Endothelial cell of umbilical vein (primary cell): ENCODE results near the gene CCDC171.

Experiments used
- EZH2 ChIP-seq: IDR thresholded peaks from 2 replicates; pipeline ENCODE4 v1.6.1; 2012; ENCODE audit warnings: borderline replicate concordance, low read depth, mild to moderate bottlenecking, moderate library complexity, low read length, inconsistent platforms; ENCODE audit not compliant: severe bottlenecking
- FOS ChIP-seq: IDR thresholded peaks from 2 replicates; pipeline ENCODE4 v1.6.1; 2011; ENCODE audit warnings: mild to moderate bottlenecking, low read length, moderate library complexity, borderline replicate concordance; ENCODE audit not compliant: insufficient read depth
- MYC ChIP-seq: IDR thresholded peaks from one replicate; pipeline ENCODE4 v1.6.1; 2011; ENCODE audit warnings: mild to moderate bottlenecking, low read depth, low read length
- POLR2A ChIP-seq: IDR thresholded peaks from 2 replicates; pipeline ENCODE4 v1.6.1; 2012; ENCODE audit warnings: low read depth, mild to moderate bottlenecking, control low read depth, low read length
- POLR2AphosphoS5 ChIP-seq: IDR thresholded peaks from 2 replicates; pipeline ENCODE4 v1.6.1; 2012; ENCODE audit warnings: low read depth, mild to moderate bottlenecking, control low read depth, low read length, moderate library complexity; ENCODE audit not compliant: insufficient read depth
- TF ChIP-seq, protein P1 (sequence below), 2 donors: IDR thresholded peaks; 1 replicate in 1 of 2; 2 replicates in 1 of 2; pipeline ENCODE4 v1.5.1; 2011; ENCODE audit warnings: low read length in 2 of 2, mild to moderate bottlenecking in 2 of 2, moderate library complexity in 2 of 2, control low read depth in 1 of 2, inconsistent platforms in 1 of 2, low read depth in 1 of 2; ENCODE audit not compliant: insufficient read depth in 1 of 2; ENCODE audit errors: extremely low read depth in 1 of 2
- TF ChIP-seq, protein P2 (sequence below): IDR thresholded peaks from 2 replicates; pipeline ENCODE4 v1.6.1; 2011; ENCODE audit not compliant: insufficient read depth, insufficient read length

DNA sequence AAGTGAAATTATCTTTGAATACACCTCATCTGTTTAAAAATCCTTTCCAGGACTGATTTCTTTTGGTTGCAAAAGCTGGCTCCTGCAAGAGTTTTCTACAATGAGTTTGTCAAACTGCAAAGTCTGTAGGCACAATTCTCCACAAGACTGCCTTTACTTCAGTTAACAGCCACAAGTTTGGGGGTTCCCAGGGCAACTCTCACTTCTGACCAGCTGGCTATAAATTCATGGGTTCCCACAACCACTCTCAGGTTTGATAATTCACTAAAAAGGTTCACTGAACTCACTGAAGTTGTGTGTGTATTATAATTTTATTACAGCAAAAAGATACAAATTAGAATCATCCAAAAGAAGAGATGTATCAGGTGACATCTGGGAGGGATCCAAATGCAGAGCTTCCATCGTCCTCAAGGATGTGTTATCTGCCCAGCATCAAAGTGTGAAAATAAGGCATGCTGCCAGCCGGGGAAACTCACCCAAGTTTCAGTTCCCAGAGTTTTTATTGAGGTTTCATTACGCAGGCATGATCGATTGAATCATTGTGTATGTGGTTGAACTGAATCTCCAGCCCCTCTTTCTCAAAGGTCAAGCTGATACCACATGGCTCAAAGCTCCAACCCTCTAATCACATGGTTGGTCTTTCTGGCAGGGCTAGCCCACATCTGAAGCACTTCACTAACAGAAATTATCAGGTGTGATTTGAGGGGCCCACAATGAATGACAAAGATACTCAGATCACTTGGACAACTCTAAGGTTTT is 23.1 kb upstream of the CCDC171 start:
- TF ChIP-seq, protein P1, sequence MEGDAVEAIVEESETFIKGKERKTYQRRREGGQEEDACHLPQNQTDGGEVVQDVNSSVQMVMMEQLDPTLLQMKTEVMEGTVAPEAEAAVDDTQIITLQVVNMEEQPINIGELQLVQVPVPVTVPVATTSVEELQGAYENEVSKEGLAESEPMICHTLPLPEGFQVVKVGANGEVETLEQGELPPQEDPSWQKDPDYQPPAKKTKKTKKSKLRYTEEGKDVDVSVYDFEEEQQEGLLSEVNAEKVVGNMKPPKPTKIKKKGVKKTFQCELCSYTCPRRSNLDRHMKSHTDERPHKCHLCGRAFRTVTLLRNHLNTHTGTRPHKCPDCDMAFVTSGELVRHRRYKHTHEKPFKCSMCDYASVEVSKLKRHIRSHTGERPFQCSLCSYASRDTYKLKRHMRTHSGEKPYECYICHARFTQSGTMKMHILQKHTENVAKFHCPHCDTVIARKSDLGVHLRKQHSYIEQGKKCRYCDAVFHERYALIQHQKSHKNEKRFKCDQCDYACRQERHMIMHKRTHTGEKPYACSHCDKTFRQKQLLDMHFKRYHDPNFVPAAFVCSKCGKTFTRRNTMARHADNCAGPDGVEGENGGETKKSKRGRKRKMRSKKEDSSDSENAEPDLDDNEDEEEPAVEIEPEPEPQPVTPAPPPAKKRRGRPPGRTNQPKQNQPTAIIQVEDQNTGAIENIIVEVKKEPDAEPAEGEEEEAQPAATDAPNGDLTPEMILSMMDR (IDR thresholded peaks at IDR 0.05; ENCODE audit: extremely low read depth in 1 of 2, insufficient read depth in 1 of 2, low read depth in 1 of 2, low read length in 2 of 2): no peak
- no peak for TF ChIP-seq POLR2AphosphoS5
- TF ChIP-seq POLR2A: no peak
- no peak for TF ChIP-seq EZH2
- TF ChIP-seq, protein P2, sequence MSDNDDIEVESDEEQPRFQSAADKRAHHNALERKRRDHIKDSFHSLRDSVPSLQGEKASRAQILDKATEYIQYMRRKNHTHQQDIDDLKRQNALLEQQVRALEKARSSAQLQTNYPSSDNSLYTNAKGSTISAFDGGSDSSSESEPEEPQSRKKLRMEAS: no peak
- TF ChIP-seq MYC: no peak
- no peak for TF ChIP-seq FOS
